Stimulated activated CD4-positive, alpha-beta T cell treated with anti-CD3 and anti-CD28 coated beads, TNF-alpha, amount 100 ng/mL, for 48 hours (primary cell): ENCODE measurements around the gene TARS2.

ENCODE experiments used
- DNase-seq, 3 donors: peaks; one replicate each; pipeline ENCODE4 v3.0.0-alpha.2; 2020; ENCODE audit warnings: low read depth in 3 of 3

Gene TARS2

DNA sequence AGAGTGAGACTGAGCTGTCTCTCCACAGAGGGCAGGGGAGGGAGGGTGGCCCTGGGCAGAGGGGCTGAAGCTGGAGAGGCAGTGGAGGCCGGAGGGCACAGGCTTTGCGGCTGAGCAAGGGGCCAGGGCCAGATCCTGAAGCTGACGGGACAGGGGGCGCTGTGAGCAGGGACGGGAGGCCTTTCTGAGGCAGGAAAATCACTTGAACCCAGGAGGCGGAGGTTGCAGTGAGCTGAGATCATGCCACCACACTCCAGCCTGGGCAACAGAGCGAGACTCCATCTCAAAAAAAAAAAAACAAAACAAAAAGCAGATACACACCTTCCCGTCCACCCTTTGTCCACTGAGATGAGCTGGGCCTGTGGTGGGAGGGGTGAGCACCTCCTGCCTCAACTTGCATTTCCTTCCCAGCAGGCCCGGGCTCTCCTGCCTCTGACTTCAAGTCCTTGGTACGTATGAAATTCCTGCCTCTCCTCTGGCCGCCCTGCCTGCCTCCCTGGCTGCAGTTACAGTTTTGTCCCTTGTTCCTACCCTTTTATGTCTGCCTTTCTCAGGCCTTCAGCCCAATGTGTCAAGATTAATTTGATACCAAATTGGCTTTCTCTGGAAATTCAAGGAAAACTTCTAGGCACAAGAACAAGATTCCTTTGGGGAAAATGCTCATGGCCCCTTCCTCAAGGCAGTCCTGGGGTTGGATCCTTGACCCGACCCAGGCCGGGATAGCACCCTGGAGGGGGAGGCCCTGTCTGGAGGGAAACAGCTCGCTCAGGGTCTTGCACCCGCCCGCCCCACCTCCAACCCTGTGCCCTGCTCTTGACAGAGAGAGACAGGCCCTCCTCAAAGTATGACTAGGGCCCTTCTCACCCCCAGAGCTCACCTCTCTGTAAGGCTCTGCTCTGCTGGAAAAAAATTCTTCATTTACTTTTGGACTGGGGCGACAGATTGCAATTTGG is 50.8 kb downstream of the TARS2 start:
- DNase-seq = no peak

DNA sequence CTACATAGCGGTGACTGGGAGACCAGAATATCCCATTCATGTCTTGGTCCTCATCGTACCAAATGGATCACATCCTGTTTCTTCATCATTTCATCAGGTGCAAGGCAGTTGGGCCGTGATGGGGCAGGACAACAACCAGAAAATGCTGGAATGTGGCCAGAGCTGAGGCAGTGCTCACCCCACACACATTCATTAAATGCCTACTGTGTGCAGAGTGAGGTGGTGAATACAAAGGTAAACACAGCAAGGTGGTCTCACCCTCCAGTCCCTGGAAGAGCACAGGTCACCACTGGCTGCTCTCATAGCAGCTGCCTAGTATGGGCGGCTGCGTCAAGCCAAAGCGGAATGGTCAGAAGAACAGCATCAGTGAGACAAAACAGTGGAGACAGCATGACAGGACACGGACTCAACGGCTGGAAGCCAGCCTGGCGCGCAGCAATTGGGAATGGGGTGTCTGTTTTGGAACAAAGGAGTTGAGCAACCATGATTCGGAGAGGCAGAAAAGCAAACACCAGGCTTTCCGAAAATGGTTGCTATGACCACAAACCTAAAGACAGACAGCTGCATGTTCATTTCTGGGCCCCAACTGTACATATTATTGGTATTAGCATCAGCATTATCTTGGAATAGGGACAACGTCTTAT is 56.4 kb downstream of the TARS2 start:
- no peak for DNase-seq

GRCh38 chr1:150544204-150544603 is 57.0 kb downstream of the TARS2 start:
- no peak for DNase-seq

DNA sequence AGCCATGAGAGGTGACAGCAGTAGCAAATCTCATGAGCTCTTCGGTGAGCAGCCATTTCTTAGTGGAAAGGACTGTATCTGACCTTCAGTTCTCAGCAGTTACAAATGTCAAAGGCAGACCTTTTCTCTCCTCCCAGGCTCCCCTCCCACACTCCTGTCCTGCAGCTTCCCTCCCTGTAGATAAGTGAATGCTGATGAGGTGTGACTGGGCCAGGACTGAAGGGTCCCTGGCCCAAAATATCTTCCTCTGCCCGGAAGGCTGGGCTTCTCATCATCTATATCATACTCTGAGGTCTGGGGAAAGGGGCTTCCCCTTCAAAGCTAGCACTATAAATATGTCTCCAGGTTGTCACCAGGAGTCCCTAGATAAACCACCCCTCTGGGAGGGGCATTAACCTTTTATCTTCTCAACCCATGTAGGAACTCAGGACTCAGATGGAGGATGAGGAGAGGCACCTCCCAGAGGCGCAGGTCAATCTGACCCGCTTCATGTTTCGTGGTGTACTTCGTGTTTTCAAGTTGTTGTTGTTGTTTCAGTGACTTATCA is 58.3 kb downstream of the TARS2 start:
- DNase-seq = no peak

GRCh38 chr1:150546294-150546937 is 59.2 kb downstream of the TARS2 start:
- no peak for DNase-seq

- no peak for DNase-seq
Measured at GRCh38 chr1:150548324-150548631, 61.1 kb downstream of the TARS2 start.

GRCh38 chr1:150548632-150549495 is 61.6 kb downstream of the TARS2 start, which contains the start of gene ADAMTSL4:
Gene ADAMTSL4 (plus strand): TSS chr1:150549408. CDS start chr1:150552289, 2,881 bp downstream.
- DNase-seq = no peak

GRCh38 chr1:150549496-150550221 is 62.4 kb downstream of the TARS2 start:
- DNase-seq = no peak

- no peak for DNase-seq
Measured at GRCh38 chr1:150550222-150551050, 63.2 kb downstream of the TARS2 start.

DNA sequence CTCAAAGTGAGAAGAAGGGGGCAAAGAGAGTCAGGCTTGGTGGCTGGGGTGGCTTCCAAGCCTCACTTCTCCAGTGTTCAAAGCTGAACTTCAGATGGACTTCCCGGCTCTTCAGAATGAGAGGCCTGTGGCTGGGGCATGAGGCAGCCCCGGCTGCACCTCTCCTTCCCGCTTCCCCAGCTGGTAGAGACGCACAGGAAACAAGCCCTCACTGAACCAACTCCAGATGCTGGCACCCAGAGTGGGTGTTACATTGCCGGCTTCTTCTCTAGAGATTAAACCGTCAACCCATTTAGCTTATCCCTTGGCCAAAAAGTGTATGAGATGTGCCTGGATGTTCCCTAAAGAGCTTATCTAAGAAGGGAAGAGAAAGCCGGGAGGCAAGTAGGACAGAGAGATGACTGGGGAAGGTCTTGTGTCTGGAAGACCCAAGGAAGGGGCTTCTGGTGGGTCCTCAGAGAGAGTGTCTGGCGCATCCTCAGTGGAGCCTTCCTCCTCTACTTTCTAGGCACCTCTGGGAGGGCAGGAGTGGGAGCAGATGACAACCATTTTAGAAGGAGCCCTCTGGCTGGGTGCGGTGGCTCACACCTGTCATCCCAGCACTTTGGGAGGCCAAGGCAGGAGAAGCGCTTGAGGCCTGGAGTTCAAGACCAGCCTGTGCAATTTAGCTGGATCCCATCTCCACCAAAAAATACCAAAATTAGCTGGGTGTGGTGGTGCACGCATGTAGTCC is 64.0 kb downstream of the TARS2 start:
- DNase-seq = no peak

DNA sequence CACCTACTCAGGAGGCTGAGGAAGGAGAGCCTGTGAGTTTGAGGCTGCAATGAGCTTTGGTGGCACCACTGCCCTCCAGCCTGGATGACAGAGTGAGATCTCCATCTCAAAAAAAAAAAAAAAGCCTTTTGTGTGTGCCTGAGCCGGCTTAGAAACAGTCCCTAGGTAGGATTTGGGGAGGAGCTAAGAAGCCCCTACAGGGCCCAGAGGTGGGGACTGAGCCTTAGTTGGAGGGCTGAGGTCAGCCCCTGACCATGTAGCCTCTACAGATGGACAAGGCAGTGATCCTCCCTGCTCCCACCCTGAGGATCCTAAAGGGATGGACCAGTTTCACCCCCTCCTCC is 64.5 kb downstream of the TARS2 start:
- no peak for DNase-seq

- DNase-seq = no peak
Measured at GRCh38 chr1:150552128-150552910, 65.1 kb downstream of the TARS2 start.

GRCh38 chr1:150552911-150553289 is 65.7 kb downstream of the TARS2 start:
- DNase-seq = no peak

DNA sequence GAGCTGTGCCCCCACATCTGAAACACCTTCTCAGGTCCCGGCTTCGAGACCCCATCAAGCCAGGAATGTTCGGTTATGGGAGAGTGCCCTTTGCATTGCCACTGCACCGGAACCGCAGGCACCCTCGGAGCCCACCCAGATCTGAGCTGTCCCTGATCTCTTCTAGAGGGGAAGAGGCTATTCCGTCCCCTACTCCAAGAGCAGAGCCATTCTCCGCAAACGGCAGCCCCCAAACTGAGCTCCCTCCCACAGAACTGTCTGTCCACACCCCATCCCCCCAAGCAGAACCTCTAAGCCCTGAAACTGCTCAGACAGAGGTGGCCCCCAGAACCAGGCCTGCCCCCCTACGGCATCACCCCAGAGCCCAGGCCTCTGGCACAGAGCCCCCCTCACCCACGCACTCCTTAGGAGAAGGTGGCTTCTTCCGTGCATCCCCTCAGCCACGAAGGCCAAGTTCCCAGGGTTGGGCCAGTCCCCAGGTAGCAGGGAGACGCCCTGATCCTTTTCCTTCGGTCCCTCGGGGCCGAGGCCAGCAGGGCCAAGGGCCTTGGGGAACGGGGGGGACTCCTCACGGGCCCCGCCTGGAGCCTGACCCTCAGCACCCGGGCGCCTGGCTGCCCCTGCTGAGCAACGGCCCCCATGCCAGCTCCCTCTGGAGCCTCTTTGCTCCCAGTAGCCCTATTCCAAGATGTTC is 66.3 kb downstream of the TARS2 start:
- no peak for DNase-seq

GRCh38 chr1:150554086-150554452 is 66.8 kb downstream of the TARS2 start:
- no peak for DNase-seq

GRCh38 chr1:150555198-150555970 is 68.2 kb downstream of the TARS2 start:
- no peak for DNase-seq
